Measurements from ENCODE around the gene PURB.
"Not testable (repeated sequence)": the region's sequence is repeated elsewhere in the genome, so short reads cannot be mapped to it uniquely, and the experiment has no call there.

PURB gene

GRCh38 chr7:44885394-44886317, at the start of gene PURB:
TSS of gene PURB (minus strand) at chr7:44885530. CDS start at chr7:44885348, 182 bp downstream.
- peak; percentile 48 for DNase-seq (ENCODE audit: low read depth, low spot score)

GRCh38 chr7:44935016-44935415, 49.7 kb upstream of the PURB start:
- no peak for DNase-seq (ENCODE audit: low read depth, low spot score)

- DNase-seq (ENCODE audit: low read depth, low spot score): not testable (repeated sequence)
Observed at GRCh38 chr7:44934510-44934909, 49.2 kb upstream of the PURB start.

GRCh38 chr7:44930921-44931320, 45.6 kb upstream of the PURB start:
- no peak for DNase-seq (ENCODE audit: low read depth, low spot score)

GRCh38 chr7:44922351-44922694, 37.0 kb upstream of the PURB start:
- no peak for DNase-seq (ENCODE audit: low read depth, low spot score)

- DNase-seq (ENCODE audit: low read depth, low spot score): no peak
Observed at GRCh38 chr7:44921607-44922350, 36.4 kb upstream of the PURB start.

GRCh38 chr7:44920119-44920518, 34.8 kb upstream of the PURB start:
- no peak for DNase-seq (ENCODE audit: low read depth, low spot score)

- DNase-seq (ENCODE audit: low read depth, low spot score): no peak
Observed at GRCh38 chr7:44918029-44918428, 32.7 kb upstream of the PURB start.

GRCh38 chr7:44917465-44917864, 32.1 kb upstream of the PURB start:
- no peak for DNase-seq (ENCODE audit: low read depth, low spot score)

GRCh38 chr7:44914992-44915607, 29.8 kb upstream of the PURB start:
- DNase-seq (ENCODE audit: low read depth, low spot score): no peak

- no peak for DNase-seq (ENCODE audit: low read depth, low spot score)
Observed at GRCh38 chr7:44912775-44913347, 27.5 kb upstream of the PURB start.

- DNase-seq (ENCODE audit: low read depth, low spot score): no peak
Observed at GRCh38 chr7:44911911-44912310, 26.6 kb upstream of the PURB start.

- no peak for DNase-seq (ENCODE audit: low read depth, low spot score)
Observed at GRCh38 chr7:44909596-44910389, 24.5 kb upstream of the PURB start.

GRCh38 chr7:44906965-44907364, 21.6 kb upstream of the PURB start:
- DNase-seq (ENCODE audit: low read depth, low spot score): no peak

- DNase-seq (ENCODE audit: low read depth, low spot score): no peak
Observed at GRCh38 chr7:44905002-44905635, 19.8 kb upstream of the PURB start.

GRCh38 chr7:44899443-44899842, 14.1 kb upstream of the PURB start:
- DNase-seq (ENCODE audit: low read depth, low spot score): no peak

- no peak for DNase-seq (ENCODE audit: low read depth, low spot score)
Observed at GRCh38 chr7:44898039-44898438, 12.7 kb upstream of the PURB start.

GRCh38 chr7:44897309-44897708, 12.0 kb upstream of the PURB start:
- no peak for DNase-seq (ENCODE audit: low read depth, low spot score)

GRCh38 chr7:44894888-44895580, 9.7 kb upstream of the PURB start:
- DNase-seq (ENCODE audit: low read depth, low spot score): no peak

GRCh38 chr7:44893710-44894234, 8.4 kb upstream of the PURB start:
- no peak for DNase-seq (ENCODE audit: low read depth, low spot score)
